Measurements from ENCODE around the gene CEP41. TPM values are rescaled to one million over a fixed set of nuclear protein-coding genes. Genes with fewer than 3 reads are reported as not detected.

Gene CEP41
- total and polyA plus RNA-seq, 2 of the 13 experiments (the other 11 are each of a cell fraction or from before 2014, with no cell fraction given), result 8.7 to 9.0 TPM

GRCh38 chr7:130440527-130441365 is at the start of gene CEP41 (continued):
- TF ChIP-seq ARID4A (CRISPR knock-in tag; IDR thresholded peaks at IDR 0.05; ENCODE audit: borderline replicate concordance), result peak; percentile 75; the same call in 1 of the 2 replicates
- no peak for TF ChIP-seq ZNF382 (CRISPR knock-in tag; IDR thresholded peaks at IDR 0.05; ENCODE audit: borderline replicate concordance)
- TF ChIP-seq FOXC1 (CRISPR knock-in tag; IDR thresholded peaks at IDR 0.05; ENCODE audit: borderline replicate concordance), result no peak; the same call in 1 of the 2 replicates
- TF ChIP-seq CEBPZ (IDR thresholded peaks at IDR 0.05; ENCODE audit: low read length), result no peak
- no peak for TF ChIP-seq ZBTB14 (CRISPR knock-in tag; IDR thresholded peaks at IDR 0.05)
- TF ChIP-seq SIN3A (IDR thresholded peaks at IDR 0.05; ENCODE audit: borderline replicate concordance, low read depth, low read length), result peak; percentile 93; the same call in 1 of the 2 replicates
- no peak for TF ChIP-seq KLF12 (CRISPR knock-in tag; IDR thresholded peaks at IDR 0.05; ENCODE audit: borderline replicate concordance)
- TF ChIP-seq E2F1 (CRISPR knock-in tag; IDR thresholded peaks at IDR 0.05), result peak; percentile 70
- TF ChIP-seq HNRNPH1 (optimal IDR thresholded peaks at IDR 0.05; ENCODE audit: low read depth, low read length), result no peak
- no peak for TF ChIP-seq FOXK2 (IDR thresholded peaks at IDR 0.05)
- TF ChIP-seq GABPB1 (CRISPR knock-in tag; IDR thresholded peaks at IDR 0.05), result peak; percentile 88
- TF ChIP-seq PRDM10 (CRISPR knock-in tag; IDR thresholded peaks at IDR 0.05; ENCODE audit: low read depth), result no peak
- TF ChIP-seq KDM5A (IDR thresholded peaks at IDR 0.05; ENCODE audit: borderline replicate concordance, low read length), result peak; percentile 60; the same call in 1 of the 2 replicates

All from HepG2 (cell line).